ENCODE measurements around the gene ZNF784. TPM values are rescaled to one million over a fixed set of nuclear protein-coding genes. Genes with fewer than 3 reads are reported as not detected.

The ZNF784 gene
- total and polyA plus RNA-seq, 2 of the 13 experiments (the other 11 are each of a cell fraction or from before 2014, with no cell fraction given), result 4.1 to 4.2 TPM

GRCh38 chr19:55648585-55649267, 24.4 kb upstream of the ZNF784 start (continued):
- TF ChIP-seq MTA1 (CRISPR knock-in tag; IDR thresholded peaks at IDR 0.05; ENCODE audit: borderline replicate concordance) (0 out of 2 replicates have a peak, but pooled peaks have one; percentile 33), KMT2A (CRISPR knock-in tag; IDR thresholded peaks at IDR 0.05) (no peak)

GRCh38 chr19:55647732-55648584, 23.6 kb upstream of the ZNF784 start, which contains the start of gene CCDC106:
TSS of gene CCDC106 (plus strand) at chr19:55648212. CDS start at chr19:55649047, 835 bp downstream.
- H2AFZ ChIP-seq (ENCODE audit: low read length), result no peak within 1 kb of the TSS
- CTCF ChIA-PET (ENCODE audit: low intra/inter-chr PET ratio, low total read pairs), result no interaction called here
- peak within 1 kb of the TSS; percentile 86 for H3K9ac ChIP-seq (ENCODE audit: insufficient read depth, low read depth, low read length)
- H3K4me1 ChIP-seq (ENCODE audit: insufficient read depth, low read length), result peaks cover 47% of the 10 kb centered on the region
- DNase-seq (ENCODE audit: low spot score) (peak; percentile 55), FAIRE-seq (peak; percentile 18), ATAC-seq (peak; percentile 52)
- WGBS (ENCODE audit: low lambda C conversion rate), result 25% methylated on average over 5 of the region's 87 CpGs
- no peaks in the 10 kb centered on the region; a peak in 1 of 5 replicates for H3K27me3 ChIP-seq (ENCODE audit: control insufficient read depth in 1 of 2, insufficient read depth in 2 of 2, low read length in 2 of 2)
- intact Hi-C loops (cut with micrococcal nuclease; ENCODE audit: unreplicated experiment) (no loop called here), in situ Hi-C loops (cut with HindIII; ENCODE audit: extremely low pct_ligation_motif_present, low pct_unique_long_range_greater_than_20kb) (no loop called here)
- H4K20me1 ChIP-seq (ENCODE audit: insufficient read depth, low read length), result no peaks in the 10 kb centered on the region
- peak within 1 kb of the TSS; percentile 76 for H3K27ac ChIP-seq (ENCODE audit: extremely low read length, insufficient read depth, low read length)
- H3K36me3 ChIP-seq (replicated peaks in 1 of 2; ENCODE audit: control insufficient read depth in 1 of 2, insufficient read depth in 2 of 2, low read length in 2 of 2), result peaks cover 0 to 10% of the 10 kb centered on the region in 2 experiments; a peak in 2 of 5 replicates
- H3K4me3 ChIP-seq (replicated peaks in 1 of 3; ENCODE audit: insufficient read depth in 1 of 3, low read depth in 2 of 3, low read length in 3 of 3), result peak within 1 kb of the TSS; percentile 78 to 96 (median 96)
- H3K9me3 ChIP-seq (ENCODE audit: low read length), result no peaks in the 10 kb centered on the region
- BruUV-seq (replicated peaks), result no TSS peak
- peak within 1 kb of the TSS; percentile 82 for H3K4me2 ChIP-seq (ENCODE audit: low read depth, low read length)
- POLR2A ChIA-PET, result interaction anchor here (0.7 to 1.1 kb wide), 5 partner anchors 9 to 186 kb away, joined by 3 to 5 read pairs (median 4); partner anchors contain the start of gene ZNF628
- peaks cover 28% of the 10 kb centered on the region for H3K79me2 ChIP-seq (ENCODE audit: insufficient read depth, low read length)
- TF ChIP-seq ZNF101 (CRISPR knock-in tag; IDR thresholded peaks at IDR 0.05; ENCODE audit: borderline replicate concordance, low read depth) (no peak), ATF7-NPFF (CRISPR knock-in tag; IDR thresholded peaks at IDR 0.05; ENCODE audit: low read depth) (no peak), KLF6 (CRISPR knock-in tag; IDR thresholded peaks at IDR 0.05) (0 out of 2 replicates have a peak, but pooled peaks have one; percentile 39), ELF4 (CRISPR knock-in tag; IDR thresholded peaks at IDR 0.05; ENCODE audit: borderline replicate concordance) (no peak), PHF20 (CRISPR knock-in tag; IDR thresholded peaks at IDR 0.05) (peak; percentile 61; the same call in 1 of the 2 replicates), GTF3A (CRISPR knock-in tag; conservative IDR thresholded peaks at IDR 0.05) (no peak), SNAPC4 (CRISPR knock-in tag; IDR thresholded peaks at IDR 0.05) (no peak), TBP (CRISPR knock-in tag; IDR thresholded peaks at IDR 0.05) (no peak), ZNF781 (CRISPR knock-in tag; IDR thresholded peaks at IDR 0.05; ENCODE audit: borderline replicate concordance, not compliant biosample characterization) (peak; percentile 38)
- TF ChIP-seq, protein P1, sequence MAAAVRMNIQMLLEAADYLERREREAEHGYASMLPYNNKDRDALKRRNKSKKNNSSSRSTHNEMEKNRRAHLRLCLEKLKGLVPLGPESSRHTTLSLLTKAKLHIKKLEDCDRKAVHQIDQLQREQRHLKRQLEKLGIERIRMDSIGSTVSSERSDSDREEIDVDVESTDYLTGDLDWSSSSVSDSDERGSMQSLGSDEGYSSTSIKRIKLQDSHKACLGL (CRISPR knock-in tag; IDR thresholded peaks at IDR 0.05), result peak; percentile 60; the same call in 1 of the 2 replicates
- TF ChIP-seq, protein P2, sequence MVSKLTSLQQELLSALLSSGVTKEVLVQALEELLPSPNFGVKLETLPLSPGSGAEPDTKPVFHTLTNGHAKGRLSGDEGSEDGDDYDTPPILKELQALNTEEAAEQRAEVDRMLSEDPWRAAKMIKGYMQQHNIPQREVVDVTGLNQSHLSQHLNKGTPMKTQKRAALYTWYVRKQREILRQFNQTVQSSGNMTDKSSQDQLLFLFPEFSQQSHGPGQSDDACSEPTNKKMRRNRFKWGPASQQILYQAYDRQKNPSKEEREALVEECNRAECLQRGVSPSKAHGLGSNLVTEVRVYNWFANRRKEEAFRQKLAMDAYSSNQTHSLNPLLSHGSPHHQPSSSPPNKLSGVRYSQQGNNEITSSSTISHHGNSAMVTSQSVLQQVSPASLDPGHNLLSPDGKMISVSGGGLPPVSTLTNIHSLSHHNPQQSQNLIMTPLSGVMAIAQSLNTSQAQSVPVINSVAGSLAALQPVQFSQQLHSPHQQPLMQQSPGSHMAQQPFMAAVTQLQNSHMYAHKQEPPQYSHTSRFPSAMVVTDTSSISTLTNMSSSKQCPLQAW (CRISPR knock-in tag; IDR thresholded peaks at IDR 0.05), result no peak

All from HepG2 (cell line).